Left lung (tissue), 10 donors: ENCODE measurements around the gene ACTRT2. TPM values are rescaled to one million over a fixed set of nuclear protein-coding genes. Genes with fewer than 3 reads are reported as not detected.

Source experiments
- ATAC-seq: fragments of 200-7000 bp; cut with Tn5 transposase; one replicate; pipeline ENCODE4 v1.9.1; 2020; ENCODE audit warnings: moderate library complexity
- DNase-seq, 4 donors: peaks; one replicate each; pipeline ENCODE4 v3.0.0-alpha.2; 2013 to 2020
- H3K27ac ChIP-seq, 2 donors: fragments of 200-600 bp; sonication (generic) in 1 of 2; one replicate each; pipeline versions ENCODE4 v1.5.0 to v1.8.0; 2020 to 2021
- H3K27me3 ChIP-seq, 2 donors: fragments of 200-600 bp; sonication (generic) in 1 of 2; one replicate each; pipeline versions ENCODE4 v1.5.0 to v1.8.0; 2020 to 2021
- H3K36me3 ChIP-seq, 2 donors: fragments of 200-600 bp; sonication (generic) in 1 of 2; one replicate each; pipeline versions ENCODE4 v1.5.0 to v1.8.0; 2020 to 2021
- H3K4me1 ChIP-seq, 2 donors: fragments of 200-600 bp; one replicate each; pipeline ENCODE4 v1.8.0; 2021
- H3K4me3 ChIP-seq, 2 donors: fragments of 200-600 bp; sonication (generic) in 1 of 2; one replicate each; pipeline versions ENCODE4 v1.5.0 to v1.8.0; 2020 to 2021; ENCODE audit warnings: mild to moderate bottlenecking in 1 of 2
- H3K9me3 ChIP-seq, 2 donors: fragments of 200-600 bp; sonication (generic) in 1 of 2; one replicate each; pipeline versions ENCODE4 v1.5.0 to v1.8.0; 2020 to 2021
- CTCF ChIP-seq, 2 donors: fragments of 200-600 bp; sonication (generic) in 1 of 2; IDR thresholded peaks; one replicate each; pipeline versions ENCODE4 v1.5.0 to v1.8.0; 2021; ENCODE audit warnings: antibody characterized with exemption in 2 of 2
- intact Hi-C, 2 donors: fragments of 100-400 bp; cut with DNase I; formaldehyde crosslinking; loops; one replicate each; pipeline versions ENCODE4 v1.11.2 to v1.14.2; 2022
- polyA plus RNA-seq, 6 donors: library from polyadenylated mRNA; unstranded; fragments of 120-200 nt; gene quantifications; one replicate each; pipeline ENCODE4 v1.2.1, GENCODE V29; 2013; ENCODE audit not compliant: insufficient read length in 6 of 6
- total RNA-seq, 2 donors: library from RNA; stranded (reverse); fragmentation: NEBNext Ultra II Directional; extraction: Animal tissue kit (Norgen Biotek cat#: 25700); gene quantifications; one replicate each; pipeline ENCODE4 v1.2.1, GENCODE V29; 2021
- donor health status: DM: no; HTN: yes; CAD: no.
- donor health status: DM: no; HTN: no; CAD: no.

The ACTRT2 gene
- total and polyA plus RNA-seq, 8 donors, result not detected

- no peak for TF ChIP-seq CTCF (IDR thresholded peaks at IDR 0.05)
- intact Hi-C loops, result no loop called here
- Histone ChIP-seq H3K27ac (no peak overlapping the region), H3K4me3 (no peak overlapping the region), H3K36me3 (no peaks in the 10 kb centered on the region), H3K27me3 (peaks cover 0 to 54% of the 10 kb centered on the region in 2 donors), H3K9me3 (no peaks in the 10 kb centered on the region), H3K4me1 (no peaks in the 10 kb centered on the region)
- no peak for ATAC-seq
- no peak for DNase-seq
These were observed 47.4 kb upstream of the ACTRT2 start for GRCh38 chr1:2973601-2974593.

- H3K27ac ChIP-seq, result no peak overlapping the region
- H3K4me1 ChIP-seq, result no peaks in the 10 kb centered on the region
- TF ChIP-seq CTCF (IDR thresholded peaks at IDR 0.05), result no peak
- ATAC-seq, result no peak
- H3K27me3 ChIP-seq, result peaks cover 0 to 54% of the 10 kb centered on the region in 2 donors
- intact Hi-C loops, result no loop called here
- DNase-seq, result no peak
- no peaks in the 10 kb centered on the region for H3K36me3 ChIP-seq
- no peak overlapping the region for H3K4me3 ChIP-seq
- no peaks in the 10 kb centered on the region for H3K9me3 ChIP-seq
These were observed 46.5 kb upstream of the ACTRT2 start for GRCh38 chr1:2974701-2975301.

GRCh38 chr1:2975466-2976179, 45.6 kb upstream of the ACTRT2 start:
- intact Hi-C loops, result no loop called here
- H3K36me3 ChIP-seq, result no peaks in the 10 kb centered on the region
- DNase-seq, result peak in 1 of 4 donors; percentile 70
- H3K27ac ChIP-seq, result no peak overlapping the region
- no peak for ATAC-seq
- H3K4me1 ChIP-seq, result no peaks in the 10 kb centered on the region
- no peak overlapping the region for H3K4me3 ChIP-seq
- no peak for TF ChIP-seq CTCF (IDR thresholded peaks at IDR 0.05)
- H3K9me3 ChIP-seq, result no peaks in the 10 kb centered on the region
- peaks cover 0 to 55% of the 10 kb centered on the region in 2 donors for H3K27me3 ChIP-seq

- H3K36me3 ChIP-seq, result no peaks in the 10 kb centered on the region
- intact Hi-C loops, result no loop called here
- H3K4me1 ChIP-seq, result no peaks in the 10 kb centered on the region
- no peaks in the 10 kb centered on the region for H3K9me3 ChIP-seq
- no peak overlapping the region for H3K27ac ChIP-seq
- H3K27me3 ChIP-seq, result peaks cover 0 to 56% of the 10 kb centered on the region in 2 donors
- no peak overlapping the region for H3K4me3 ChIP-seq
- TF ChIP-seq CTCF (IDR thresholded peaks at IDR 0.05), result no peak
- ATAC-seq, result no peak
- DNase-seq, result peak in 1 of 4 donors; percentile 67
These were observed 45.1 kb upstream of the ACTRT2 start for GRCh38 chr1:2976180-2976562.
